ENCODE data around the gene MED13L.

The MED13L gene

DNA sequence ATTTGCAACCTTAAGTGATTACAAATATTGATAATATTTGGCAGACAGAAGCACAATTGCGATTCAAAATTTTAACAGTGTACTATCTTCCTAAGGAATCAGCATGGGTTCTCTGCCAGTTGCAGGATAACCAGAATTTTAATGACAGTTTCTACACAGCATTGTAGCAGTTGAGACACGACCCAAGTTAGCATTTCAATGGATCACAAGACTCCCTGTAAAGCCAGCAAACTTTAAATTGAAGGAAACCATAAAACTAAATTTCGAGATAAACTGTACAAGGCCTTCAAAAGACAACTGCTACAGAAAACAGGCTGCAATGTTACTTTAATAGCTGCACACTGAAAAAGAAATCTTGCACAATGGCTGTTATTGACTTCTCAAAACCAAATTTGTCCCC lies 154.9 kb downstream of the MED13L start:
- no peaks in the 10 kb centered on the region for H3K9me3 ChIP-seq (ENCODE audit: control insufficient read depth, low read length)
- peaks cover 83% of the 10 kb centered on the region for H3K4me1 ChIP-seq (ENCODE audit: control insufficient read depth, insufficient read depth, low read length)

DNA sequence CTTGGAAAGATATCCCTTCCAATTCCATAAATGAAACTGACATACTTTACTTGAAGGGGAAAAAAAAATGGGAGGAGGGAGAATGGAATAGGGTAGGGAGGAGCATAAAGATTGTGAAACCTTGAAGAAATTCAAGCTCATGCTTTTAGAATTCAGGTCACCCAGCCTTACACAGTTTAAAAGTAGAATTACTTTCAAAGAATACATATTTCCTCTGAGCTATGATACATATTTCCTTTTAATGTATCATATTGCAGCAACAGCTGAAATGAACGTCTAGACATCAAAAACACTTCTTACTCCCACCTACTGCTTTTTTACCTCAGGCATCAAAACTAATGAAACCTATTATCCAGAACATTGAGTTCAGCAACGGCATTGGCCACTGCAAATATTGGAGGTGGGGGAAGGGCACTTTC lies 156.0 kb downstream of the MED13L start:
- H3K9me3 ChIP-seq (ENCODE audit: control insufficient read depth, low read length): no peaks in the 10 kb centered on the region
- peaks cover 77% of the 10 kb centered on the region for H3K4me1 ChIP-seq (ENCODE audit: control insufficient read depth, insufficient read depth, low read length)
- H3K27me3 ChIP-seq (replicated peaks; ENCODE audit: control insufficient read depth, insufficient read depth, low read length): no peaks in the 10 kb centered on the region
- no peaks in the 10 kb centered on the region for H3K36me3 ChIP-seq (ENCODE audit: control insufficient read depth, insufficient read depth, low read length, severe bottlenecking)
- peak overlapping the region; percentile 56 for H3K4me3 ChIP-seq (ENCODE audit: low read length)
- DNase-seq (ENCODE audit: low read depth): peak; percentile 89
- H3K9ac ChIP-seq (ENCODE audit: low read length): peak overlapping the region; percentile 35

More for the DNA sequence above, 154.9 kb downstream of the MED13L start:
- Histone ChIP-seq H3K4me3 (ENCODE audit: low read length) (peak overlapping the region; percentile 56), H3K9ac (ENCODE audit: low read length) (peak overlapping the region; percentile 37), H3K27me3 (replicated peaks; ENCODE audit: control insufficient read depth, insufficient read depth, low read length) (no peaks in the 10 kb centered on the region), H3K36me3 (ENCODE audit: control insufficient read depth, insufficient read depth, low read length, severe bottlenecking) (no peaks in the 10 kb centered on the region)
- DNase-seq (ENCODE audit: low read depth): no peak

DNA sequence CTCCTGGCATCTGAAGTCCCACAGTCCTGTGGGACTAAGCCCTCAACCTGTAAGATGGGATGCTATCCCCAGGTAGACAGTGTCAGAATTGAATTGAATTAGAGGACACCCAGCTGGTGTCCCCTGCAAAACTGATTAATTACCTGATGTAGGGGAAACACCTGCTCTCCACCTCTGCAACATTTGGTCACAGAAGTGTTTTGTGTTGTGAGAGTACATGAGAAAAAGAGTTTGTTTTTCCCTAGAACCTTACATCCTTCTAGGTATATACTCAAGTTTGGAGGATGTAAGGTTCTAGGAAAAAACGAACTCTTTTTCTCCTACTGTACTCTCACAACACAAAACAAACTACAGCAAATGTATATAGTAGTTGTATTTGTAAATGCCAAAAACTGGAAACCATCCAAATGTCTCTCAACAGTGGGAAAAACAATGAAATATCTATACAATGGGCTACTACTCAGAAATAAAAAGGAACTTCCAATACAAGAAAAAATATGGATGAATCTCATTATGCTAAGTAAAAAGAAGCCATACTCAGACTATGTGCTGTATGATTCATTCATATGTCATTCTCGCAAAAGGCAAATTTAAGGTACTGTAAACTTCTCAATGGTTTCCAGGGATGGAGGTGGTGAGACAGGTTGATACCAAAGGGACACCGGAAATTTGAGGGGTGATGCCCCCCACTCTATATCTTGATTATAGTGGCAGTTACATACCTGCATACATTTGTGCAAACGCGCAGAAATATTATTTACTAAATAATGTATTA lies 160.7 kb downstream of the MED13L start:
- no peak overlapping the region for H3K4me3 ChIP-seq (ENCODE audit: low read length)
- H3K9me3 ChIP-seq (ENCODE audit: control insufficient read depth, low read length): no peaks in the 10 kb centered on the region
- H3K4me1 ChIP-seq (ENCODE audit: control insufficient read depth, insufficient read depth, low read length): peaks cover 41% of the 10 kb centered on the region
- DNase-seq (ENCODE audit: low read depth): no peak
- no peaks in the 10 kb centered on the region for H3K27me3 ChIP-seq (replicated peaks; ENCODE audit: control insufficient read depth, insufficient read depth, low read length)
- no peak overlapping the region for H3K9ac ChIP-seq (ENCODE audit: low read length)
- no peaks in the 10 kb centered on the region for H3K36me3 ChIP-seq (ENCODE audit: control insufficient read depth, insufficient read depth, low read length, severe bottlenecking)

DNA sequence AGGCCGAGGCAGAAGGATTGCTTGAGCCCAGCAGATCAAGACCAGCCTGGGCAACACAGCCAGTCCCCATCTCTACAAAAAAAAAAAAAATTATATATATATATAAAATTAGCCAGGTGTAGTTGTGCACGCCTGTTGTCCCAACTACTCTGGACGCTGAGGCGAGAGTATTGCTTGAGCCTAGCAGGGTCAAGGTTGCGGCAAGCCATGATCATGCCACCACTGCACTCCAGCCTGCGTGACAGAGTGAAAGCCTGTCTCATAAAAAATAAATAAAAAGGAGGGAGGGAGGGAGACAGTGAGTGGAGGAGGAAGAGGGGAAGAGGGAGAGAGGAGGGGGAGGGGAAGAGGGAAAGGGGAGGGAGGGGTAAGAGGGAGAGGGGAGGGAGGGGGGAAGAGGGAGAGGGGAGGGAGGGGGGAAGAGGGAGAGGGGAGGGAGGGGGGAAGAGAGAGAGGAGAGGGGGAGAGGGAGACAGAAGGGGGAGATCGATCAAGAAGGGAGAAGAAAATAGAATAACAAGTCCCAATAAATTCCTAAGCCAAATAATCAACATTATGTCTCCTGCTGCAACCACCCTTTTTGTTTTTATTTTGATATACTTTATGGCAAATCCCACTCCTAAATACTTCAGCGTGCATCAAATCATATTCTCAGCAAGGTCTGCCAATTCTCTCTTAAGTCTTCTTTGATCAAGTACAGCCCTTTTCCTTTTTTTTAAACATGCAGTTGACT lies 163.9 kb downstream of the MED13L start:
- DNase-seq (ENCODE audit: low read depth): no peak
- Histone ChIP-seq H3K9ac (ENCODE audit: low read length) (no peak overlapping the region), H3K4me3 (ENCODE audit: low read length) (no peak overlapping the region), H3K36me3 (ENCODE audit: control insufficient read depth, insufficient read depth, low read length, severe bottlenecking) (no peaks in the 10 kb centered on the region), H3K4me1 (ENCODE audit: control insufficient read depth, insufficient read depth, low read length) (peaks cover 25% of the 10 kb centered on the region), H3K27me3 (replicated peaks; ENCODE audit: control insufficient read depth, insufficient read depth, low read length) (no peaks in the 10 kb centered on the region), H3K9me3 (ENCODE audit: control insufficient read depth, low read length) (no peaks in the 10 kb centered on the region)

DNA sequence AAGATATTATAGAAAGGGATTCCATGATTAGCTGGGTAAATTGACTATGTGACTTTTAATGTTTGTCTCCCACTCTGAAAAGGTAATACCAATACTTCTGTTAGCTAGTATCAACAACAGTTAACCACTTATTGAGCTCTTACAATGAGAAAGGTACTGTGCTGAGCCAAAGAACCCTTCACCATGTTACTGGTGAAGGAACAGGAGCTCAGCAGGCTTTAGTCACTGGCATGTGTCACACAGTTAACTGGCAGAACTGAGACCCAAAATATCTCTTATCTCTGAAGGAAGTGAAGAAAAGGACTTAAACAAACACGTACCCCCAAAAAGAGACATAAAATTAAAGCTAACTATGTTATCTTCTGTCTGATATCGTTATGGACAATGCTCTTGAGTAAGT lies 170.6 kb downstream of the MED13L start:
- DNase-seq (ENCODE audit: low read depth): no peak
- Histone ChIP-seq H3K4me1 (ENCODE audit: control insufficient read depth, insufficient read depth, low read length) (peaks cover 28% of the 10 kb centered on the region), H3K36me3 (ENCODE audit: control insufficient read depth, insufficient read depth, low read length, severe bottlenecking) (peaks cover 9% of the 10 kb centered on the region), H3K4me3 (ENCODE audit: low read length) (no peak overlapping the region), H3K27me3 (replicated peaks; ENCODE audit: control insufficient read depth, insufficient read depth, low read length) (no peaks in the 10 kb centered on the region), H3K9me3 (ENCODE audit: control insufficient read depth, low read length) (no peaks in the 10 kb centered on the region), H3K9ac (ENCODE audit: low read length) (no peak overlapping the region)

DNA sequence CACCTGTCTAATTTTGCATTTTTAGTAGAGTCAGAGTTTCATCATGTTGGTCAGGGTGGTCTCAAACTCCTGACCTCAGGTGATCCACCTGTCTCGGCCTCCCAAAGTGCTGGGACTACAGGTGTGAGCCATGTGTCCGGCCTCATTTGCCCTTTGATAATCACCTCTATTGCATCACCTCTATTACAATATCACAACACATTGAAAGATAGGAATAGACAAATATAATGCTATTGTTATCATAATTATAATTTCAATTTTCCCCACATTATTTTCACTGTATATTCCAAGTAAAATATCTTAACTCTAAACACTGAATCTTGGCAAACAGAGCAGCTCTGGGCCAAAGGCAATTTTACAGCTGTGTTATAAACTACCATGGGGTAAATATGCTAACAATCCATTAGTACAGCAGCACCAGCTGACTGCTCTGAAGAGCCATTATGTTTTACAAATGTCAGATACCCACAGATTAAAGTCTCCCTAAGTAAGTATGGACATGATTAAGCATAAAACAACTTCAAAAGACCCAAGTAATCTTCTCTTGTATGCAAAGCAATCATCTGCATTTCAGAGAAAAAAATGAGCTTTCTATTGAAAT lies 173.2 kb downstream of the MED13L start:
- Histone ChIP-seq H3K4me3 (ENCODE audit: low read length) (no peak overlapping the region), H3K4me1 (ENCODE audit: control insufficient read depth, insufficient read depth, low read length) (peaks cover 21% of the 10 kb centered on the region), H3K36me3 (ENCODE audit: control insufficient read depth, insufficient read depth, low read length, severe bottlenecking) (peaks cover 9% of the 10 kb centered on the region), H3K9me3 (ENCODE audit: control insufficient read depth, low read length) (no peaks in the 10 kb centered on the region), H3K9ac (ENCODE audit: low read length) (no peak overlapping the region), H3K27me3 (replicated peaks; ENCODE audit: control insufficient read depth, insufficient read depth, low read length) (no peaks in the 10 kb centered on the region)
- no peak for DNase-seq (ENCODE audit: low read depth)

DNA sequence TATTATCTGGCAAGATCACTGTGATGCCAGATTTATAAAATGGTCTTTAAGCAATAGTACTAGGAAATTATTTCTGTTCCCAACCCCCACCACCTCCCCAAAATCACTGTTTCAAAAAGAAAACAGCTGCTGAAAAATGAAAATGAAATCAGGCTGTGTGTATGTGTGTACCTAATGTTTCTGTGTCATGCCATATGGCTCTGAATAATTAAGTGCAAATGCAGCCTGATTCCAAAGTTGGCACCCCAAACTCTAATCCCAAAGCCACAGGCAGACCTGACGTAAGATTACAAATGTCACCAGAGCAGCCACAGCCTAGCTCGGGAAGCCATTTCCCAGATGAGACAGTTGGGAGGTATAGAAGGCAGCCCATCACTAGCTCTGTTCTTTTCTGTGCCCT lies 175.5 kb downstream of the MED13L start:
- peaks cover 9% of the 10 kb centered on the region for H3K36me3 ChIP-seq (ENCODE audit: control insufficient read depth, insufficient read depth, low read length, severe bottlenecking)
- peaks cover 21% of the 10 kb centered on the region for H3K4me1 ChIP-seq (ENCODE audit: control insufficient read depth, insufficient read depth, low read length)
- H3K9me3 ChIP-seq (ENCODE audit: control insufficient read depth, low read length): no peaks in the 10 kb centered on the region
- H3K4me3 ChIP-seq (ENCODE audit: low read length): no peak overlapping the region
- DNase-seq (ENCODE audit: low read depth): no peak
- H3K27me3 ChIP-seq (replicated peaks; ENCODE audit: control insufficient read depth, insufficient read depth, low read length): no peaks in the 10 kb centered on the region
- H3K9ac ChIP-seq (ENCODE audit: low read length): no peak overlapping the region

DNA sequence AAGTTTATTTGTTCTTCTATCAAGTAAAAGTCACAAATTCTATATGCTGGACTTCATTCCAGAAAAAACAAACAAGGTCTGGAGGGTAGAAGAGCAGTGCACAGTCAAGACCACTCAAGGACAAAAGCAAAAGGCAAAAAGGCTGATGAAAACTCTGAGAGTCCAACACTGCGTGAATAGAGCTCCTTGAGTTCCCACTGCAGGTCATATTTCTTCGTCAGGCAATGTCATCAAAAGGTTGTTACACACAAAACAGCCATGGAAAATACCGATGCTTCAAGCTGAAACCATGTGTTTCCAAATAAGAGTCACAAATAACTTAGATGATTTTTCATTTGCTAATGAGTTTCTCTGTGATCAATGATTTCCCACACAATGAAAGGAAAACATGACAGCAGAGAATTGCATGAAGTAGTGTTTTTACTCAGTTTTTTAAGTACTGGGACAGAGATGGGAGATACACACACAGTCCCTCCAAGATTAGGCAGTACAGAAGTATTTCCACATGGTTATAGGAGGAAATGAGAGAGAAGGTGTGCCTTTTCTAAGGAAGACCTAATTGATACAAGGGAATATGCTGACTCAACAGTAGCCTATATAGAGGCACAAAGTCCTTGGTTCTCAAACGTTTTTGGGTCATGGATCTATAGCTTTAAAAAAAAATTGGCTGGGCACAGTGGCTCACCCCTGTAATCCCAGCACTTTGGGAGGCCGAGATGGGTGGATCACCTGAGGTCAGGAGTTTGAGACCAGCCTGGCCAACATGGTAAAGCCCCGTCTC lies 177.7 kb downstream of the MED13L start:
- Histone ChIP-seq H3K36me3 (ENCODE audit: control insufficient read depth, insufficient read depth, low read length, severe bottlenecking) (peaks cover 8% of the 10 kb centered on the region), H3K9me3 (ENCODE audit: control insufficient read depth, low read length) (no peaks in the 10 kb centered on the region), H3K9ac (ENCODE audit: low read length) (no peak overlapping the region), H3K4me3 (ENCODE audit: low read length) (no peak overlapping the region), H3K4me1 (ENCODE audit: control insufficient read depth, insufficient read depth, low read length) (peaks cover 23% of the 10 kb centered on the region), H3K27me3 (replicated peaks; ENCODE audit: control insufficient read depth, insufficient read depth, low read length) (no peaks in the 10 kb centered on the region)
- DNase-seq (ENCODE audit: low read depth): no peak

- Histone ChIP-seq H3K4me1 (ENCODE audit: control insufficient read depth, insufficient read depth, low read length) (peaks cover 20% of the 10 kb centered on the region), H3K9me3 (ENCODE audit: control insufficient read depth, low read length) (no peaks in the 10 kb centered on the region), H3K36me3 (ENCODE audit: control insufficient read depth, insufficient read depth, low read length, severe bottlenecking) (peaks cover 8% of the 10 kb centered on the region), H3K9ac (ENCODE audit: low read length) (no peak overlapping the region), H3K4me3 (ENCODE audit: low read length) (no peak overlapping the region), H3K27me3 (replicated peaks; ENCODE audit: control insufficient read depth, insufficient read depth, low read length) (no peaks in the 10 kb centered on the region)
- DNase-seq (ENCODE audit: low read depth): no peak
Measured at GRCh38 chr12:116096874-116097273, 180.6 kb downstream of the MED13L start.

GRCh38 chr12:116094475-116094874 lies 183.0 kb downstream of the MED13L start:
- no peak for DNase-seq (ENCODE audit: low read depth)
- H3K4me3 ChIP-seq (ENCODE audit: low read length): no peak overlapping the region

GRCh38 chr12:116093915-116094314 lies 183.6 kb downstream of the MED13L start:
- DNase-seq (ENCODE audit: low read depth): peak; percentile 35
- peaks cover 13% of the 10 kb centered on the region for H3K36me3 ChIP-seq (ENCODE audit: control insufficient read depth, insufficient read depth, low read length, severe bottlenecking)
- H3K27me3 ChIP-seq (replicated peaks; ENCODE audit: control insufficient read depth, insufficient read depth, low read length): no peaks in the 10 kb centered on the region
- no peak overlapping the region for H3K4me3 ChIP-seq (ENCODE audit: low read length)
- peaks cover 29% of the 10 kb centered on the region for H3K4me1 ChIP-seq (ENCODE audit: control insufficient read depth, insufficient read depth, low read length)
- H3K9ac ChIP-seq (ENCODE audit: low read length): no peak overlapping the region
- H3K9me3 ChIP-seq (ENCODE audit: control insufficient read depth, low read length): no peaks in the 10 kb centered on the region

More at GRCh38 chr12:116094475-116094874, 183.0 kb downstream of the MED13L start:
- no peaks in the 10 kb centered on the region for H3K9me3 ChIP-seq (ENCODE audit: control insufficient read depth, low read length)
- H3K27me3 ChIP-seq (replicated peaks; ENCODE audit: control insufficient read depth, insufficient read depth, low read length): no peaks in the 10 kb centered on the region
- H3K36me3 ChIP-seq (ENCODE audit: control insufficient read depth, insufficient read depth, low read length, severe bottlenecking): peaks cover 13% of the 10 kb centered on the region
- no peak overlapping the region for H3K9ac ChIP-seq (ENCODE audit: low read length)
- H3K4me1 ChIP-seq (ENCODE audit: control insufficient read depth, insufficient read depth, low read length): peaks cover 29% of the 10 kb centered on the region

All from adipocyte (in vitro differentiated cells).